Lung (tissue), 12 donors: ENCODE results near the gene ANTXRL. TPM values are rescaled to one million over a fixed set of nuclear protein-coding genes. Genes with fewer than 3 reads are reported as not detected.
"Not testable (repeated sequence)": the region's sequence is repeated elsewhere in the genome, so short reads cannot be mapped to it uniquely, and the experiment has no call there.

ENCODE experiments used
- ATAC-seq: fragments of 200-7000 bp; cut with Tn5 transposase; one replicate; pipeline ENCODE4 v1.9.1; 2020; ENCODE audit warnings: moderate number of reproducible peaks; ENCODE audit not compliant: insufficient read depth, low FRiP score
- DNase-seq, 3 donors: peaks; one replicate each; pipeline ENCODE4 v3.0.0-alpha.2; 2013 to 2017
- H3K27ac ChIP-seq, 2 donors: one replicate each; pipeline ENCODE4 v1.5.1; 2013; ENCODE audit warnings: mild to moderate bottlenecking in 2 of 2, moderate library complexity in 2 of 2, control low read depth in 1 of 2, inconsistent platforms in 1 of 2, low read depth in 1 of 2, low read length in 1 of 2
- H3K27me3 ChIP-seq, 3 donors: one replicate each; pipeline ENCODE4 v1.5.1; 2013; ENCODE audit warnings: low read length in 2 of 3; ENCODE audit not compliant: control insufficient read depth in 3 of 3, insufficient read depth in 3 of 3
- H3K36me3 ChIP-seq, 4 donors: one replicate each; pipeline ENCODE4 v1.5.1; 2013; ENCODE audit warnings: low read length in 4 of 4, mild to moderate bottlenecking in 1 of 4, moderate library complexity in 1 of 4; ENCODE audit not compliant: control insufficient read depth in 4 of 4, insufficient read depth in 4 of 4
- H3K4me1 ChIP-seq, 5 donors: one replicate each; pipeline ENCODE4 v1.5.1; 2013; ENCODE audit warnings: low read length in 5 of 5, mild to moderate bottlenecking in 2 of 5, moderate library complexity in 1 of 5; ENCODE audit not compliant: control insufficient read depth in 5 of 5, insufficient read depth in 5 of 5
- H3K4me3 ChIP-seq: one replicate; pipeline ENCODE4 v1.5.1; 2013; ENCODE audit warnings: mild to moderate bottlenecking, control low read depth, moderate library complexity
- H3K9ac ChIP-seq, 2 donors: one replicate each; pipeline ENCODE4 v1.5.1; 2013; ENCODE audit warnings: low read length in 2 of 2, control low read depth in 1 of 2; ENCODE audit not compliant: insufficient read depth in 1 of 2
- H3K9me3 ChIP-seq, 4 donors: one replicate each; pipeline ENCODE4 v1.5.1; 2013; ENCODE audit warnings: low read length in 3 of 4, mild to moderate bottlenecking in 1 of 4, moderate library complexity in 1 of 4; ENCODE audit not compliant: control insufficient read depth in 4 of 4, insufficient read depth in 3 of 4
- CTCF ChIP-seq: IDR thresholded peaks from 2 replicates; pipeline ENCODE4 v1.5.1; 2012; ENCODE audit warnings: mild to moderate bottlenecking; ENCODE audit errors: control extremely low read depth, extremely low read depth
- WGBS, 2 donors: extraction: QIAGEN DNeasy Blood & Tissue Kit; methylation state at CpG; one replicate each; pipeline ENCODE4 v1.1.7; 2013; 5-methylcytosine and 5-hydroxymethylcytosine counted together
- polyA plus RNA-seq, 2 donors: library from polyadenylated mRNA; stranded (reverse); fragments of 200-250 nt; gene quantifications; one replicate each; pipeline ENCODE4 v1.2.1, GENCODE V29; 2013
- total RNA-seq, 2 donors: library from RNA; depleted of rRNA in 1 of 2; stranded (reverse); fragments of >200 nt in 1 of 2; gene quantifications; one replicate each; pipeline ENCODE4 v1.2.1, GENCODE V29; 2014 to 2021
- donor health status: control.
- donor health status: control.
- donor health status: Bipolar disorder and iron deficiency.
- donor health status: healthy.
- donor health status: DM: yes; HTN: yes; CAD: no.

Gene ANTXRL
- total and polyA plus RNA-seq, 4 donors, result not detected

DNA sequence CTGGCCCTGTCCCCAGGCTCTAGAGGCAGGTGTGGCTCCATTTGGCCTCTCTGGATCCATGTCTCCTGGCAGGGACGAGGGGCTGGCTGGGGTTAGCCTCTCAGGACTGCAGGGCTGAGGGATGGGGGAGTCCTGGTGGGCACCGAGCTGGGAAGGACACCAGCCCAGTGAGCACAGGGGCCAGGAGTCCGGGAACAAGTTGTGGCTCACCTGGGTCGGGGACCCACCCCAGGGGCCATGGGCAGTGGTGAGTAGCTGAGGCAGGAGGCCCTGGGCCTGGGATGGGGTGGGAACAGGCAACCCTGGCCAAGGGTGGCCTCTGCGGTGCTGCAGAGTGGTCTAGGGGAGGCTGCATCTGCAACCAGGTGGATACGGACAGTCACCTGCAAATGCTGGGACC is 24.1 kb downstream of the ANTXRL start:
- H3K4me3 ChIP-seq, result no peak overlapping the region
- TF ChIP-seq CTCF, result no peak
- 96 to 98% methylated on average over 6 of the region's 6 CpGs for WGBS, 2 donors
- H3K27me3 ChIP-seq, result no peaks in the 10 kb centered on the region
- no peak for DNase-seq
- no peak overlapping the region for H3K27ac ChIP-seq
- H3K9me3 ChIP-seq, result no peaks in the 10 kb centered on the region
- no peaks in the 10 kb centered on the region for H3K36me3 ChIP-seq
- H3K9ac ChIP-seq, result no peak overlapping the region
- ATAC-seq, result no peak
- peaks cover 0 to 6% (median 0%) of the 10 kb centered on the region in 5 donors for H3K4me1 ChIP-seq

- H3K4me3 ChIP-seq, result no peak overlapping the region
- no peaks in the 10 kb centered on the region for H3K27me3 ChIP-seq
- no peak overlapping the region for H3K9ac ChIP-seq
- 85 to 94% methylated on average over 7 of the region's 7 CpGs for WGBS, 2 donors
- DNase-seq, result no peak
- no peak for ATAC-seq
- no peaks in the 10 kb centered on the region for H3K36me3 ChIP-seq
- no peaks in the 10 kb centered on the region for H3K9me3 ChIP-seq
- TF ChIP-seq CTCF, result no peak
- no peak overlapping the region for H3K27ac ChIP-seq
- H3K4me1 ChIP-seq, result peaks cover 0 to 6% (median 0%) of the 10 kb centered on the region in 5 donors
These were observed 24.7 kb downstream of the ANTXRL start for GRCh38 chr10:46311501-46311951.

DNA sequence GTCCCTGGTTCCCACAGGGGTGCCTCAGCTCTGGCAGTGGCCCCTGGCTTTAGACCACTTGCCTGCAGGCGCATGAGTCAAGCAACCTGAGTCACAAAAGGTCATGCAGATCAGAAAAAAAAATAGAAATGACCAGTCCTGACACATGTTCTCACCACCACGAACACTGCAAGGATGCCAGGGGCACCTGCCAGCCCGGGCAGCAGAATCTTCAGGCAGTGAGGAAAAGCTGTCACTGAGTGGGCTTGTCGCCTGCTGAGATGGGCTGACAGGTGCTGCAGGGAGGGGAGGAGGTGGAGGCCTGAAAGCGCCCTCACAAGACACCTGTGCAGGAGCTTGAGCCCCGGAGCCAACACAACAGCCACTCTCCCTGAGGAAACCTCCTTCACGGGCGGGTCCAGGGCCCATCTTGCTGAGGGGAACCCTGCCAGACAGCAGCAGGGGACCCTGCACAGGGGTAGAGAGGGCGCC is 25.2 kb downstream of the ANTXRL start:
- 90 to 96% methylated on average over 7 to 9 of the region's 9 CpGs for WGBS, 2 donors
- not testable (repeated sequence) for H3K36me3 ChIP-seq, H3K4me1 ChIP-seq, H3K9ac ChIP-seq, H3K27me3 ChIP-seq, DNase-seq, H3K4me3 ChIP-seq, ATAC-seq, H3K9me3 ChIP-seq, H3K27ac ChIP-seq

DNA sequence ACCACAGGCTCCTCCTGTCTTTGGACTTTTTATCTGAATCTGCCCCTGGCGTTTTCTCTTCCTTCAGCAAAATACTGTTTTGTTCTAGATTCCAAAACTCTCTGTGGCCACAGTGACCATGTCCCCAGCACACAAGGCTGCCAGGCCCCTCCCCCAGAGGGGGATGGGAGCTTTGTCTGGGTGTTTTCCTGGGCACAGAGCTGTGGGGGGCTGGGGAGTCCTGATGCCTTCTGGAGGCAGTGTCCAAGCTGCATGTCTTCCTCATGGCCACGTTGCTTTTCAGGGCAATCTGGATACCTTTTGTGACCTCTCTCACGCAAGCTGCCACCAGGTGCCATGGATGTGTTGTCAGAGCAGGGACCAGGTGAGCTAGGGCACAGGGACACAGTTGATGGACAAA is 26.2 kb downstream of the ANTXRL start:
- Histone ChIP-seq H3K4me3 (no peak overlapping the region), H3K27me3 (no peaks in the 10 kb centered on the region), H3K4me1 (peaks cover 0 to 6% (median 0%) of the 10 kb centered on the region in 5 donors), H3K36me3 (no peaks in the 10 kb centered on the region), H3K27ac (no peak overlapping the region), H3K9me3 (no peaks in the 10 kb centered on the region), H3K9ac (no peak overlapping the region)
- DNase-seq, result no peak
- 83 to 85% methylated on average over 3 of the region's 3 CpGs for WGBS, 2 donors
- no peak for TF ChIP-seq CTCF
- ATAC-seq, result no peak
